Mesodermal cell (in vitro differentiated cells): Measurements from ENCODE around the gene AVPR2.

Source experiments
- H3K27ac ChIP-seq: 2 replicates; pipeline ENCODE4 v1.7.0; 2013; ENCODE audit warnings: mild to moderate bottlenecking, low read depth, low read length, moderate library complexity; ENCODE audit not compliant: severe bottlenecking
- H3K36me3 ChIP-seq: 2 replicates; pipeline ENCODE4 v1.7.1; 2013; ENCODE audit warnings: mild to moderate bottlenecking, low read length, moderate library complexity; ENCODE audit not compliant: control insufficient read depth, insufficient read depth
- H3K4me1 ChIP-seq: one replicate; pipeline ENCODE4 v1.7.1; 2013; ENCODE audit warnings: mild to moderate bottlenecking, low read length; ENCODE audit not compliant: insufficient read depth, control insufficient read depth, poor library complexity, severe bottlenecking
- H3K4me3 ChIP-seq: 2 replicates; pipeline ENCODE4 v1.7.0; 2013; ENCODE audit warnings: low read length, control low read depth, mild to moderate bottlenecking; ENCODE audit not compliant: insufficient read depth, poor library complexity, severe bottlenecking; ENCODE audit errors: extremely low read depth
- H3K9me3 ChIP-seq: 2 replicates; pipeline ENCODE4 v1.7.1; 2013; ENCODE audit warnings: mild to moderate bottlenecking, low read length, moderate library complexity; ENCODE audit not compliant: control insufficient read depth
- WGBS, 2 experiments: methylation state at CpG; one replicate each; pipeline ENCODE4 v1.1.5; 2013; ENCODE audit warnings: missing lambda C conversion rate in 2 of 2; ENCODE audit not compliant: insufficient coverage in 2 of 2; 5-methylcytosine and 5-hydroxymethylcytosine counted together

AVPR2 gene

DNA sequence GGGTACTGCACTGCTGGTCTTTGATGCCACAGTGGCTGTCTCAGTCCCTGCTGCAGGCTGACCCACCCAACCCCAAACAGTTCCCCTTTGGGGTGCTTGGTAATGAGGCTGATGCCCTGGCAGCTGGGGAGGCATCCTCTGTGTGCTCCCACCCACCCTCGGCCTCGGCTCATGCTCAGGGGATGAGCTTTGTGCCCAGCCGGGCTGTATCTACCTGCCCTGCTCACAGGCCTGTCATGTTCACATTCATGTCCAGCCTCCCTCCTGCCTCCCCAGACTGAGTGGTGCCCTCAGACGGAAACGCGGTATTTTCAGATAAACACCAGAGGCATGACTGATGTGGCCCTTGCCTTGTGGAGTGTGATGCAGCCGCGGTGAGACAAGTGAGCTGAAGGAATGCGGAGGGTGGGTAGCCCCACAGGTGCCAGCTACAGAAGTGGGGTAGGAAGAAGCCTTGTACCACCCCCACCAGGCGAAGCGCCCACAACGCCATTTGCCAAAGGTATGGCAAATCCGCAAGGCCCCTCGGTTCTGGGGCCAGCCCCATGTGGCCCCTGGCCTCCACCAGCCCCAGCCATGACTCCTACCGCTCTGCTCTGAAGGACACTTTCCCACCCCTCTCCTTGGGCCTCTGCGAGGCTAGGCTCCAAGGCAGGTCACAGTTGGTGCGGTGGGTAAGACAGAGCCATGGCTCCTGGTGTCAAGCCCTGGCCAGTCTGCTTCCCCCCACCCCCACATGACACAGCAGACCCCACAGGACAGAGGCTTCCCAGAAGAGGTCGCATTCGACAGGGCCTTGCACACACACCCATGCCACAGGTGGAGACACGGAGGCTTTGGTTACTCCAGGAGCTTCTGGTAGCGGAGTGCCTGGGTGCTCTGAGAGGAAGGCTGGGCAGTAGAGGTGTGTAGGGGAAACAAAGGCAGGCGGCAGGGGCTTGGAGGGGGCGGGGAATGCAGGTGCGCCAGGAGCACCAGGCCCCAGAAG is 41.8 kb downstream of the AVPR2 start:
- 93 to 97% methylated on average over 3 to 7 of the region's 24 CpGs for WGBS, 2 experiments
- no peak overlapping the region for H3K27ac ChIP-seq
- peaks cover 18% of the 10 kb centered on the region for H3K36me3 ChIP-seq
- no peak overlapping the region for H3K4me3 ChIP-seq
- peaks cover 19% of the 10 kb centered on the region for H3K4me1 ChIP-seq
- H3K9me3 ChIP-seq, result no peaks in the 10 kb centered on the region

DNA sequence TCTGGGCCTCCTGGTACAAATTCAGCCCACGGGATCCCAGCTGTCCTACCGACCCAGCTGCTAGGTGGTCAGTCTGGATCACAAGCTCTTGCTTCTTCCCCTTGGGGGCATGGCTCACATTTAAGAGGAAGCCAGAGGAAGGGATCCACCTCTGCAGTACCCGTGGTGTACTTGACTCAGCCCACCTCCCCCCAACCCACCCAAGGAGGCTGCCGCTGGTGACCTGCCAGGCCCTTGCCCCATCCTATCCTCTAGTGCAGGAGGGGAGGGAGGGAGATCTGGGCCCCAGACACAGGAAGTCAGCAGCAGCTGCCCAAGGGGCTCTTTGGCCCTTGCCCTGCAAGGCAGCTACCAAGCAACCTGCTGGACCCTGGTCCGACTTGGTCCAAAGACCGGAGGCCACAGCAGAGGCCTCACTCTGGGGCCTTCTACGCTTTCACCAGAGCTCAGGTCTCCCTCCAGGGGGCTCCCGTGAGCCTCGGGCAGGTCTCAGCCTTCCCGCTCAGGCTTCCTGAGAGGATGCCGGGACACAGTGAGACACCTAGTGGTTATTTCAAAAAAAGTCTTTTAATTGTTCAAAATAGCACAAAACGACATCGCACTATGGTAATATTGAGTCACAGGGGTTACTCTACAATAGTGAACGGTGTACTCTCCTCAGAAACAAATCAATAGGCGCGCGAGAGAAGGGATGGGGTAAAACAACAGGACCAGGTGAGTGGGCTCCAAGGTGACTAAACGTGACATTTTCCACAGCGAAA is 42.7 kb downstream of the AVPR2 start:
- Histone ChIP-seq H3K27ac (peak overlapping the region; percentile 80), H3K4me3 (no peak overlapping the region), H3K36me3 (peaks cover 27% of the 10 kb centered on the region), H3K4me1 (peaks cover 19% of the 10 kb centered on the region), H3K9me3 (no peaks in the 10 kb centered on the region)
- WGBS, 2 experiments, result 20 to 92% methylated on average over 1 to 2 of the region's 19 CpGs

DNA sequence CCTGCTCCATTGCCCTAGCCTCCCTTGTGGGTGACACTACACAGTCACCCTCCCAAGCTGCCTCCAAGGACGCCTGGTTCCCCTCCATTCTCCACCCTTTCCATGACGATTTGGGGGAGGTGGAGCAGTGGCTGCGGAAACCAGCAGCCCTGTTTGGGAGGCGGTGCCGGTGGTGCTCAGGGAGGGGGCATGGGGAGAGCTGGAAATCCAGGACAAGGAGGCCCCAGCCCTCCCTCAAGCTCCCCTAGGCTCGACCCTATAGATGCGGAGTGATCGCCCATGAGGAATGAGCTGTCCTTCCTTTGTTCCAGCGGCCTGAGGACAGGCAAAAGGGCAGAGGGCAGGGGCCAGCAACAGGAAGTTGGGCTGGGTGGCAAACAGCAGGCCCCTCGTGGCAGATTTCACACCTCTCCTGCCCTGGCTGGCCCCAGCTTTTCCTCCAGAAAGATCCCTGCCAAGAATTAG is 43.6 kb downstream of the AVPR2 start:
- peaks cover 19% of the 10 kb centered on the region for H3K4me1 ChIP-seq
- H3K36me3 ChIP-seq, result peaks cover 36% of the 10 kb centered on the region
- H3K9me3 ChIP-seq, result no peaks in the 10 kb centered on the region
- no peak overlapping the region for H3K4me3 ChIP-seq
- 43% methylated on average over 4 of the region's 10 CpGs; no CpG with 5 or more reads in 1 of the 2 experiments for WGBS, 2 experiments
- H3K27ac ChIP-seq, result peak overlapping the region; percentile 80

DNA sequence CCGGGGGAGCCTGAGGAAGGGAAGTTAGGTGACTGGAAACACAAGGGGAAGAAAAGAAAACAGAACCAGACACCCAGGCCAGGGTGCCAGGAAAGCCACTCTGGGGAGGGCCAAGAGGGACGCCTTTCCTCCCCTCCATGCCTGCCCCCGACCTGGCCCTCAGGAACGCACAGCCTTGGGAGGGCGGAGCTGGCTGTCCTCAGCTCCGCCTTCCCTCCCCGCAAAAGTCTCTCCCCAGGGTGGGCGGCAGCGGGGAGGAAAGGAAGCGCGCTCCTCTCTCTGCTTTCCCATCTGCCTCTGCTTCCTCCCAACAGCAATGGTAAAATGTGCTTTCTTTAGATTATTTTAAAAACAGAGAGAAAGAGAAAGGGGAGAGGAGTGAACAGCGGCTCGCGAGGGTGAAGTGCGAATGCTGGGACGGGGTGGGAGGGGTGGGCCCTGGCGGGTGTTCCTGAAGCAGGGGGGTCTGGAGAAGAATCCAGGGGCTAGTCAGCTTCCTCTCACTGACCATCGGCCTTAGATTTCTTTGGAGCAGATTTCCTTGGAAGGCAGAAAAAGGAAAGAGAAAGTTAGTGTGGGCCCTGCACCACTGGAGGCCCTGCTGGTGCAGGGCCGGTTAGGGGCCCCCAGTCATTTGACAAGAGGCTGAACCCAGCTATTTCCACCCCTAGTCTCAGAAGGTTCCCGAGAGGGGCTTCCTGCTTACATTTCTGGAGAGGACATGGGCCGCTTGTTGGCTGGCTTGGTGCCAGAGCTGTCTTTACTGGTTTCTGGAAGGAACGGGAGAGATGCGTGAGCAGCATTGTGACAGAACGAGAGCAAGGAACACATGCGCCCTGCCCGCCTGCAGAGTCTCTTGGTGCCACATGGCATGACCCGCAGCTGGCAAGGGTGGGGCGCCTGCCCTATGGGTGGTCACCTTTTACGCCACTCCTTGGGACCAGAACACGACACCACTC is 44.7 kb downstream of the AVPR2 start:
- Histone ChIP-seq H3K27ac (peak overlapping the region; percentile 80), H3K4me1 (peaks cover 19% of the 10 kb centered on the region), H3K4me3 (no peak overlapping the region), H3K9me3 (no peaks in the 10 kb centered on the region), H3K36me3 (peaks cover 42% of the 10 kb centered on the region)
- 79 to 96% methylated on average over 5 to 15 of the region's 30 CpGs for WGBS, 2 experiments

DNA sequence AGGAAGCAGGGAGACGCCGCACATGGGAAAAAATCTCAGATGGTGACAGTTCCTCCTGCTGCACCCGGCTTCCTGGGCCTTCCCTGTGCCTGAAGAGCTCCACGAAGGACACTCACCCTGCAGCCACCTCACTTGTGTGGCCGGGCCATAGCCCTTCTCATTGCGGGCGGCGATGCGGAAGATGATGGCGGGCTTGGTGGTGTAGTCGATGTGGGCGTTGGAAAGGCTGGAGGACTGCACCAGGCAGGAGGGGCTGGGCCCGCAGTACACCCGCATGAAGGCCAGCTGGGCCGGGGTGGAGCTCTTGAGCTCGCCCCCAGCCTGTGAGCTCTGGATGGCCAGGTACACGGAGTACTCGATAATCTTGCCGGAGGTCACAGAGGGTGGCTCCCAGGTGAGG is 45.7 kb downstream of the AVPR2 start:
- Histone ChIP-seq H3K9me3 (no peaks in the 10 kb centered on the region), H3K27ac (no peak overlapping the region), H3K4me3 (no peak overlapping the region), H3K36me3 (peaks cover 42% of the 10 kb centered on the region), H3K4me1 (peaks cover 19% of the 10 kb centered on the region)
- WGBS, 2 experiments, result 89 to 91% methylated on average over 9 to 15 of the region's 19 CpGs

DNA sequence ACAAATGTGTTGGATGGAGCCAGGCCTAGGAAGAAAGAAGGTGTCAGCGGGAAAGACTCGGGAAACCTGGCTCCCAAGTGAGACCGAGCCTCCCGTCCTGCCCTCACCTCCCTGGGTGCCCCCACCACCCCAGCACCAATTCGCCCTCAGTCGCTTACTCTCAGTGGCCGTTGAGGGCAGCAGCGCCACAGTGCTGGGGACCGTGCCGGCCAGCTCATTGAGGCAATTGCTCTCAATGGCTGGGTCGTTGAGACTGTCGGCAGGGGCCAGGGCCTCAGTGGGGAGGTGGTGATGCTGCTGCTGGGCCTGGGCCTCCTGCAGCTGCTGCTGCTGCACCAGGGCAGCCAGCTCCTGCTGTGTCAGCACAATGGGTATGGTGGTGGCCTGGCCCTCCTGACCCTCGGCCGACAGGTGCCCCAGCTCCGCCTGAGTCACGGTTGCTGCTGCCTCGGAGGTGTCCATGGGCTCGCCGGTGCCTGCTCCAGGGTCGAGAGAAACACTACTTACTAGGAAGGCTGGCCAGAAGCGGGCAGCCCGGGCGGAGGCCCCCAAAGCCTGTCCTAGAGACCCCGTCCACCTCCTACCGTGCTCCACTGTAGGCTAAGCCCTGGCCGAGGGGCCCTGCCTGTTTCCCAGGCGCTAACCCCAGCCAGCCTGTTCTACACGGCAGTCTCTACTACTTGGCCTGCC is 47.4 kb downstream of the AVPR2 start:
- Histone ChIP-seq H3K27ac (no peak overlapping the region), H3K4me1 (peaks cover 19% of the 10 kb centered on the region), H3K36me3 (peaks cover 50% of the 10 kb centered on the region), H3K4me3 (no peak overlapping the region), H3K9me3 (no peaks in the 10 kb centered on the region)
- WGBS, 2 experiments, result 97 to 98% methylated on average over 8 to 11 of the region's 28 CpGs

DNA sequence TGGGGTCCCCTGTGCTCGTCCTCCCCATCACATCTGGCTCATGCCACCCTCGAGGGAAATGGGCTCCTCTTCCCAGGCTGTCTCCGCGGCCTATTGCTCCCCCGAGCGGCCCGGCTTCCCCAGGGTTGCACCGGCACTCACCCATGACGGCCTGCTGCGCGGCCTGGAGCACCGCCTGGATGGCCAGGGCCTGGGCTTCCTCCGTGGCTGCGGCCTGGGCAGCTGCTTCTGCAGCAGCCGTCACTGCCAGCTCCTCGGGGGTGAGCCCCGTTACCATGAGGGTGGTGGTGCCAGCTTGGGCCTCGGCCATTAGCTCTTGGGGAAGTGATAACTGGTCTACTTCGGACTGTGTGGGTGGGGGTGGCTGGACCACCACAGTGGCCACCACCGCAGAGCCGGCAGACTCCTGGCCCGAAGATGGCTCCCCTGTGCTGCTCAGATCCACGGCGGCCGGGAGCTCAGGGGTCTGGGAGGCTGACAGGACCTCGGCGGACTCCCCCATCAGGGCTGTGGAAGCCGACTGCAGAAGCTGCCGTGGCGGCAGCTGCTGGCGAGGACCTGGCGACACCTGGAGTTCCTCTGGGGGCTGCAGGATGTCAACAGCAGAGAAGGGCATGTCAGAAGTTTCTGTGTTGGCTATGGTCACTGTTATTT is 48.0 kb downstream of the AVPR2 start:
- Histone ChIP-seq H3K9me3 (no peaks in the 10 kb centered on the region), H3K36me3 (peaks cover 55% of the 10 kb centered on the region), H3K4me3 (no peak overlapping the region), H3K4me1 (peaks cover 19% of the 10 kb centered on the region), H3K27ac (no peak overlapping the region)
- WGBS, 2 experiments, result 96% methylated on average over 13 to 15 of the region's 32 CpGs

DNA sequence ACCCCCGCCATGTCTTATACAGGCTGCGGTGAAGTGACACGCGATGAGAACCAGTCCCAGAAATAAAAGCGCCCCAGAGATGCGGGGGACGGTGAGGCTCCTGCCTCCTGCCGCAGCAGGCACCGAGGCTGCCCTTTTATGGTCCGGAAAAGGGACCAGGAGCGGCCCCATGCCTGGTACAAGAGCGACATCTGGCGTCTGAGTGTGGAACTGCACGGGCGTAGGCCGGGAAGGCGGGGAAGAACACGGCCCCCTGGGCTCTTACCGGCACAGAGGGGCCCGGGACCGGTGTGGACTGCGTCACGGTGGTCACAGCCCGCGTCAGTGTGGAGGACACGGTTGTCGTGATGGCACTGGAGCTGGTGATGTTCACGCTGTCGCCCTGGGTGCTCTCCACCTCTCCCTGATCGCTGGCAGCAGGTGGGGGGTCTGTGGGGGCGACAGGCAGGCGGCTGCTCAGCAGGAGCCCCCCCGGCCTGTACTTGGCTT is 48.9 kb downstream of the AVPR2 start:
- Histone ChIP-seq H3K4me3 (no peak overlapping the region), H3K9me3 (no peaks in the 10 kb centered on the region), H3K36me3 (peaks cover 64% of the 10 kb centered on the region), H3K27ac (no peak overlapping the region), H3K4me1 (peaks cover 18% of the 10 kb centered on the region)
- 31 to 32% methylated on average over 16 of the region's 33 CpGs for WGBS, 2 experiments

DNA sequence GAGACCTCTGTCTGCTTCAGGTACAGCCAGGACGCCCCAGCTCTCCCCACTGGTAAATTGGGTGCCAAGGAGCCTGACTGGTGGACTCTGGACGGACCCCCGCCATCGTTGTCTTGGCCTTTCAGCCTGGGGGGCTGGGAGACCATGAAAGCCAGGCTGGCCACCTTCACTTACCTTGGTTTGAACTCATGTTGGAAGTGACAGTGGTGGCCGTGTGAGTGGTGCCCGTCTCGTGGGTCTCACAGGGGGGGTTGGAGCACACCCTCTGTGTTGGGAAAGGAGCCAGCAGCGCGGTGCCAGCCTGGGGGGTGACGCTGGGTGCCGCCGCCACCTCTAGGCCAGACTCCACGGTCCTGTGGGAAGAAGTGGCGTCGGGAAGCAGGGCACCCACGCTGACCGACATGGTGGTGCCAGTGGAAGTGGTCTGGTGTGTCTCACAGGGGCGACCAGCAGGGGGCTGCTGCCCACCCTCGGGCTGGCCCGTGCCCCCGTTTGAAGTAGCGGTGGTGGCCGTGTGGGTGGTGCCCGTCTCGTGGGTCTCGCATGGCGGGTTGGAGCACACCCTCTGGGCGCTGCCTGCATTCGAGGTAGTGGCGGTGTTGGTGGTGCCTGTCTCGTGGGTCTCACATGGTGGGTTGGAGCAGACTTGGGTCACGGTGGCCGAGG is 49.6 kb downstream of the AVPR2 start:
- Histone ChIP-seq H3K4me3 (no peak overlapping the region), H3K36me3 (peaks cover 70% of the 10 kb centered on the region), H3K4me1 (peaks cover 13% of the 10 kb centered on the region), H3K9me3 (no peaks in the 10 kb centered on the region), H3K27ac (no peak overlapping the region)
- WGBS, 2 experiments, result 90 to 97% methylated on average over 1 to 6 of the region's 33 CpGs
